NCI-H446 (cell line): ENCODE results near the gene GLYAT.
"Not testable (repeated sequence)": the region's sequence is repeated elsewhere in the genome, so short reads cannot be mapped to it uniquely, and the experiment has no call there.

ENCODE experiments used
- DNase-seq, 2 experiments: peaks; one replicate each; lab custom pipeline; 2025; lab: John Stamatoyannopoulos, UW

The GLYAT gene

GRCh38 chr11:58677536-58677935 is 54.2 kb downstream of the GLYAT start:
- not testable (repeated sequence) for DNase-seq

- DNase-seq: no peak
Observed at GRCh38 chr11:58676563-58677135, 55.1 kb downstream of the GLYAT start.

GRCh38 chr11:58675334-58676155 is 56.2 kb downstream of the GLYAT start:
- DNase-seq: peak; percentile 51 to 77

GRCh38 chr11:58674609-58675008 is 57.1 kb downstream of the GLYAT start:
- DNase-seq: no peak

- DNase-seq: no peak
Observed at GRCh38 chr11:58671983-58672633, 59.6 kb downstream of the GLYAT start.

GRCh38 chr11:58659910-58660570 is 71.7 kb downstream of the GLYAT start:
- no peak for DNase-seq

- no peak for DNase-seq
Observed at GRCh38 chr11:58659404-58659803, 72.3 kb downstream of the GLYAT start.
